Activated CD8-positive, alpha-beta memory T cell treated with anti-CD3 and anti-CD28 coated beads for 1 hour (primary cell): ENCODE results near the gene EGFR.

ENCODE experiments used
- DNase-seq, 2 donors: peaks; one replicate each; pipeline ENCODE4 v3.0.0-alpha.2; 2020; ENCODE audit warnings: low read depth in 1 of 2; ENCODE audit errors: extremely low read depth in 1 of 2

The EGFR gene

GRCh38 chr7:55142919-55143600 is 124.2 kb downstream of the EGFR start:
- no peak for DNase-seq

- DNase-seq = no peak
Observed at GRCh38 chr7:55144333-55145317, 125.8 kb downstream of the EGFR start.

DNA sequence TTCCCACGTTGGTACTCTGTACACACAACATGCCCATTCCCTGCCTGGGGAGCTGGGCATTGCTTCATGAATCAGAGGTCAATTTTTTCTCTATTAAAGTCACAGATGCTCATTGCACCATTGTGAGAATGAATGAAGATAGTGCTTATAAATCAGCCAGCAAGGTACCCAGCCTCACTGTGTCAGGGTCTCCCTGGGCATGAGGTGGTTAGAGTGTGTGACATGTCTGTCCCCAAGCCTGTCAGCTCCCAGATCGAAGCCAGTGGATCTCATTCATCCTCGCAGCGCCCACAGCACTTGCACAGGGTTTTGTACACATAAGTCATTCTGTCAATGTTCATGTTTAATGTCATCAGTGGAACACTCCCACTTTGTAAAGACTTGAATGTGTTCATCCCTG is 126.8 kb downstream of the EGFR start:
- DNase-seq = no peak

DNA sequence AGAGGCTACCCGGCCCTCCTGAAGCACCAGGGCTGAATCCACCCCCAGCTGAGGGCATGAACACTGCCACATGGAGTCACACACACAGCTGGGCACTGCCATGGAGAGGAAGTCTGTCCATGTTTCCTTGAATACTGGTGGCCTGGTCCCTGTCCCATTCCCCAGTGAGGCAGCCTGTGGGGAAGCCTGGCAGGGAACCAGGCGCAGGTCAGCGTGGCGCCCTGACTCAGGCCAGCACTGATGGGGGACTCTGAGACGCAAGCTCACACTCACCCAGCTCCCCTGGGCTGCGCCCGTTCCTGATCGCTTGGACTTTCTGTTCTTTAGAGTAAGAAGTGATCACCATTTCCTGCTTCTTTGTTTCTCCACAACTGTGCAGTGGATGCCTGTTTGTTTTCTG is 128.3 kb downstream of the EGFR start:
- no peak for DNase-seq

GRCh38 chr7:55147736-55148135 is 128.9 kb downstream of the EGFR start:
- DNase-seq = no peak

- DNase-seq = no peak
Observed at GRCh38 chr7:55148571-55148970, 129.8 kb downstream of the EGFR start.

- DNase-seq = no peak
Observed at GRCh38 chr7:55149001-55149400, 130.2 kb downstream of the EGFR start.

DNA sequence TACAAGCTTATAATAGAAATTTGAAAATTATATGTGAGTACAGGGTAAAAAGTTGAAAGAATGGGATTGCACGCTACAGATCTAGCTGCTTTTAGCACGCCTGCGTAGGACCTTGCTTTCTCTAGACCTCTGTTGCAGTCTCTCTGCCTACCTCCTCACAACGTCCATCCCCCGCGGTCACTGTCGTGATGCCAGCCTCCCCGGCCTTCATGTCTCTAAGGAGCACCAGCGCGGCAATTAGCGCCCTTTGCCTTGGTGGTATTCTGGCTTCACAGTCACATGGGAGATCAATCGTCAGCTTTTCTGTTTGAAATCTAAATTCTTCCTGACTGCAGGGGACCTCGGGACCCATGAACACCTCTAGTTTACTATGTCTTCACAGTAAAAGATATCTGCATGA is 131.3 kb downstream of the EGFR start:
- no peak for DNase-seq

DNA sequence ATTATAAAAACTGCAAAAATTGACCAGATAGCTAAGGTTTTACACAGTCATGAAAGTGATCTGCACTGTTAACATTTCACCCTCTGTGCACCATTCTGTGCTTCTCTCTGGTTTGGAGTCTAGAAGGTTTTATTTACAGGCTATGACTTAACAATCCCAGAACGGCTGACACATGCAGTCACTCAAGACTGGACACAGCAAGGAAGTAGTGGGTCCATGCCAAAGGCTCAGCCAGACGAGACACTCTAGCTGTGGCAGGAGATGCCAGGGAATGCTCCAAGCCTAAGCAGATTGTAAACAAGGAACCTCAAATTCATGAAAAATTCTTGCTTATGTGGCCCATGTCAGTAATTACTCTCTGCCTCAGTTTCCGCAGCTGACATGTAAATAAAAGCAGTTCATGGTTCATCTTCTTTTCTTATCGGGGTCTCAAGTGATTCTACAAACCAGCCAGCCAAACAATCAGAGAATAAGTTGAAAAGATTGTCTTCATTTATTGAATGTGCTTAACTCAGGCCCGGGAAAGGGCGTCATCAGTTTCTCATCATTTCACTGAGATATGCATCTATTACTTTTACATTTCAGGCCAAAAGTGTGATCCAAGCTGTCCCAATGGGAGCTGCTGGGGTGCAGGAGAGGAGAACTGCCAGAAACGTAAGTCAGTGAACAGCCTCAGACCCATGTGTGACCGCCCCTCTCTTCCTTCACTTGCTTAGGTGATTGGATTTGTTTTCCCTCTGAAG is 132.1 kb downstream of the EGFR start:
- no peak for DNase-seq

DNA sequence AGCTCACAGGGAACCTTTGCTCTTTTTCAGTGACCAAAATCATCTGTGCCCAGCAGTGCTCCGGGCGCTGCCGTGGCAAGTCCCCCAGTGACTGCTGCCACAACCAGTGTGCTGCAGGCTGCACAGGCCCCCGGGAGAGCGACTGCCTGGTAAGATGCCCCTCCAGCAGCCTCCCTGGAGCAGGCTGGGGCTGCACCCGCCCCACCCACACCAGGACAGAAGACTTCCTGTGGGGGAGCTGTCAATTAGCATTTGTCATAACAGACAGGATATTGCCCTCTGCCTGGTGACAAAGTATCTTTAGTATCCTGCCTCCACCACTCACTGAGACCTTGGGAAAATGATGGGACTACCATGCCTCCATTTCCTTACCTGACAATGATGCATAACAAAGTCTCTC is 133.7 kb downstream of the EGFR start:
- DNase-seq = no peak

- no peak for DNase-seq
Observed at GRCh38 chr7:55154096-55154495, 135.3 kb downstream of the EGFR start.

DNA sequence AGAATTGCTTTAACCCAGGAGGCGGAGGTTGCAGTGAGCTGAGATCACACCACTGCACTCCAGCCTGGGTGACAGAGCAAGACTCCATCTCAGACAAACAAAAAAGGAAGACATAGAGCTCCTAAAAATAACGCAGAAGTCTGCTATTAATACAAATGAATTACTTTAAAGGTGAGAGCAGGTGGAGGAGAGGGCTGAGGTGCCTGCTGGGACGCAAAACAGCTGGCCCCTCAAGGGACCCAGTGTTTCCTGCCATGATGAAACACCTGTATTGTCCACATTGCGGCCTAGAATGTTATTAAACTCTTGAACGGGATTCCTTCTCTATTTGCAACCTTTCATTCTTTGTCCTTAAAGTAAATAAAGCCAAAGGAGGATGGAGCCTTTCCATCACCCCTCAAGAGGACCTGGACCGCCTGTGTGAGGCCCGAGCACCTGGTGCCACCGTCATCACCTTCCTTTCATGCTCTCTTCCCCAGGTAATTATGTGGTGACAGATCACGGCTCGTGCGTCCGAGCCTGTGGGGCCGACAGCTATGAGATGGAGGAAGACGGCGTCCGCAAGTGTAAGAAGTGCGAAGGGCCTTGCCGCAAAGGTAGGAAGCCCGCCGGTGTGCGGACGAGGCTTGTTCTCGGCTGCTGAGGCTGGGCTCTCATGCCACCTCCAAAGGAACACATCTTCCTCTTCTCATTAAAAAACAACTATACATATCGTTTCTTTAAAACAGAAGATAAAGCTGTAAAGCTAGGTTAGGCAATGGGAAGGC is 136.7 kb downstream of the EGFR start:
- DNase-seq = no peak

DNA sequence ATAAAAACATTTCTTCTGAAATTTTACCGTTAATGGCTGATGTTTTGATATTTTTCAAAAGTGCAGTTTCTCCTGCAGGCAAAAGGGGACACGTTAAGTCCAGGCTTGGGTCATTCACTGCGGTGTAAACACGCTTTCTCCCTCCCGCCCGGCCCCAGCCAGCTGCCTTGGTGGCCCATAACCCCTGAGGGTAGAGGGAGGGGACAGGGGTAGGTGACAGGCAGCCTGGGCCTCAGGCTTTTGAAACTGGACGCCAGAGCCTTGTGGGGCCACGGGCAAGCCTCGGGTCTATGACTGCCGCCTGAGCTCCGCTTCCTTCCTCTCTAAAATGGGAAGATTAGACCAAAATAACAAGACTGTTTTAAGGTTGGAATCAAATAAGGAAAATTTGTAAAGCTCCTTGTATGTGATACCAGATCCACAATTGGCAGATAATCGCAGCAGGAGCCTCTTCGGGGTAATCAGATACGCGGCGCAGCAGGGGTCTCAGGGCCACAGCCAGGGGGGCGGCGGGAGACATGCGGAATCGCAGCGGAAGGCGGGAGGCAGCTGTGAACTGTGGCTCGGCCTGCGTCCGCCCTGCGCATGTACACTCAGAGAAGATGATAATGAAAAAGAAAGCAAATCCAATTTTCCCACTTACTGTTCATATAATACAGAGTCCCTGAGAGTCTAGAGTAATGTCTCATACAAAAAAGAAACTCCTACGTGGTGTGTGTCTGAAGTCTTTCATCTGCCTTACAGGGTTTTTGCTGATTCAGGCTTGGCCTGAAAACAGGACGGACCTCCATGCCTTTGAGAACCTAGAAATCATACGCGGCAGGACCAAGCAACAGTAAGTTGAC is 138.3 kb downstream of the EGFR start:
- DNase-seq = no peak

GRCh38 chr7:55157764-55158105 is 138.9 kb downstream of the EGFR start:
- DNase-seq = no peak

DNA sequence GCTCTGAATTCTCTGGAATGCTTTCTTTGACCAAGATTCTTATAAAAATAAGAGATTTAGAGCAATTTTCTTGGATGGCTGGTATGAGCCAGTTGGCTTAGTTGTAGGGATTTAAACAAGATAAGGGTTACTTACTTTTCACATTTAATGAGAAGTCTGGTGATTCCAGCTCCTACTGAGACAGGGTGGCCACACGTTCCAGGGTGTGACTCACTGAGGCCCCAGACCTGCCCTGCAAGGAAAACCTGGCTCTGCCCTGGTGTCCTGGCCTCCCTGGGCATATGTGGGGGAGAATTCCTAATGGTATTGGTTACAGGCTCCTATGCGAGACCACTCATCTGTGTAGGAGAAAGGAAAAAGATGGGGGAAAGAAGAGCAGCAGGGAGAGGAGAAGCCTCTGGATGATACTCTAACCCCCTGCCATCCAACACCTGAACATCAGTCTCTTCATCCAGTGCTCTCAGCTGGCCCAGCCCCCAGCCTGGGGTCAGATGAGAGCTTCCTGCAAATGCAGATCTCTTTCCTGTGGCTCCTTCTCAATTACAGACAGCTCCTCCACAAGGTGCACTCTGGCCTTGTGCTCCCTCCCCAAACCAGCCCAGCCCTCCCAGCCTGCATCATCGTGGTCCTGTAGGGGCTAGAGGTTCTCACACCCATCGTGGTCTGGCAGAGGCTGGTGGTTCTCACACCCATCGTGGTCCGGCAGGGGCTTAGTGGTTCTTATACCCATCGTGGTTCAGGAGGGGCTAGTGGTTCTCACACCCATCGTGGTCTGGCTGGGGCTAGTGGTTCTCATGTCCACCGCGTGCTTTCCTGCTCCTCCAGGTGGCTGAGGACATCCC is 139.9 kb downstream of the EGFR start:
- DNase-seq = no peak

GRCh38 chr7:55160539-55160938 is 141.7 kb downstream of the EGFR start:
- no peak for DNase-seq

DNA sequence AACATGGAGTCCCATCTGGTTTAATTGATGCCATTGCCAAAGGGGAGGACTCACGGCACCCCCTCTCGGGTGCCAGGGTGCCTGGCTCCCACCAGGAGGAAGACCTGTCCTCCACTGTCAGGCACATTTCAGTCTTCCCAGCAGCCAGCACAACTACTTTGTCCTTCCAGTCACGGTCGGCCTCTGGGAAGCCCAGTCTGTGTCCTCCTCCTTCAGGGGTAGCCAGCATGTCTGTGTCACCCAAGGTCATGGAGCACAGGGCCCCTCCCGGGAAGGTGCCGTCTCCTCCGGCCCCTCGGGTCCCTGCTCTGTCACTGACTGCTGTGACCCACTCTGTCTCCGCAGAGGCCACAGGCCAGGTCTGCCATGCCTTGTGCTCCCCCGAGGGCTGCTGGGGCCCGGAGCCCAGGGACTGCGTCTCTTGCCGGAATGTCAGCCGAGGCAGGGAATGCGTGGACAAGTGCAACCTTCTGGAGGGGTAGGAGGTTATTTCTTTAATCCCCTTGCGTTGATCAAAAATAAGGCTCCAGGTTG is 142.4 kb downstream of the EGFR start:
- DNase-seq = no peak

- DNase-seq = no peak
Observed at GRCh38 chr7:55162476-55162875, 143.7 kb downstream of the EGFR start.

DNA sequence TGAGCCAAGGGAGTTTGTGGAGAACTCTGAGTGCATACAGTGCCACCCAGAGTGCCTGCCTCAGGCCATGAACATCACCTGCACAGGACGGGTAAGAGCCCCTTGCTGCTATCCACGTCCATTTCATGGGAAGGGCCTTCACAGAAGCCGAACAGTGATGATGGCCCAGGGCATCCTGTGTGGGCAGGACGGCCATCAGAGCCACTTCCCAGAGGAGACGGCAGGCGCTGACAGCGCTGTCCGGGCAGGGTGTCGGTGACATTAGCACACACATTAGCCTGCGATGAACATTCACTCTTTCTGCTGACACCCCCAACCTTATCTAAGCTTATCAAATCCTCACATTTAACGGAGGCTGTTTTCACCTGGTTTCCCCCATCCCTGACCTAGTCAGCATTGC is 144.9 kb downstream of the EGFR start:
- DNase-seq = no peak
